ENCODE data around the gene COL3A1.
A peak's percentile ranks its signal among the peaks of the same experiment; 100 is the strongest.

Gene COL3A1

GRCh38 chr2:188974164-188974563, at the start of gene COL3A1:
Gene COL3A1 (plus strand): TSS chr2:188974373. CDS start chr2:188974490, 117 bp downstream.
- intact Hi-C loops (cut with DNase I; ENCODE audit: low total_unique reads) = loop anchor here (10.0 kb wide), 2 partner anchors 79 to 189 kb away; no protein-coding TSS in a partner anchor
- H3K4me3 ChIP-seq = peak within 1 kb of the TSS; percentile 65 to 68
- H3K4me1 ChIP-seq = peaks cover 0 to 41% (median 1%) of the 10 kb centered on the region in 4 donors

GRCh38 chr2:188928643-188929042, 45.5 kb upstream of the COL3A1 start:
- H3K27ac ChIP-seq = no peak overlapping the region
- no peaks in the 10 kb centered on the region for H3K27me3 ChIP-seq
- intact Hi-C loops (cut with DNase I; ENCODE audit: low total_unique reads) = no loop called here
- peaks cover 0 to 14% (median 5%) of the 10 kb centered on the region in 3 donors for H3K9me3 ChIP-seq
- no peak for TF ChIP-seq CTCF (IDR thresholded peaks at IDR 0.05)
- no peak overlapping the region for H3K4me3 ChIP-seq
- no peaks in the 10 kb centered on the region for H3K4me1 ChIP-seq
- DNase-seq = no peak
- H3K36me3 ChIP-seq = no peaks in the 10 kb centered on the region

More at GRCh38 chr2:188974164-188974563, at the start of gene COL3A1:
- Histone ChIP-seq H3K36me3 (no peaks in the 10 kb centered on the region), H3K9me3 (no peaks in the 10 kb centered on the region), H3K27me3 (no peaks in the 10 kb centered on the region), H3K27ac (peak within 1 kb of the TSS; percentile 90)
- peak; percentile 50 to 68 for DNase-seq
- TF ChIP-seq CTCF (IDR thresholded peaks at IDR 0.05) = no peak

GRCh38 chr2:188931361-188931760, 42.8 kb upstream of the COL3A1 start:
- intact Hi-C loops (cut with DNase I; ENCODE audit: low total_unique reads) = no loop called here
- TF ChIP-seq CTCF (IDR thresholded peaks at IDR 0.05) = no peak
- no peak overlapping the region for H3K4me3 ChIP-seq

GRCh38 chr2:188937228-188938220, 36.6 kb upstream of the COL3A1 start:
- Histone ChIP-seq H3K4me1 (peaks cover 0 to 40% (median 10%) of the 10 kb centered on the region in 4 donors), H3K9me3 (no peaks in the 10 kb centered on the region), H3K27me3 (no peaks in the 10 kb centered on the region), H3K27ac (peak overlapping the region; percentile 79), H3K36me3 (no peaks in the 10 kb centered on the region), H3K4me3 (no peak overlapping the region)
- no peak for DNase-seq
- no peak for TF ChIP-seq CTCF (IDR thresholded peaks at IDR 0.05)
- intact Hi-C loops (cut with DNase I; ENCODE audit: low total_unique reads) = no loop called here

More at GRCh38 chr2:188931361-188931760, 42.8 kb upstream of the COL3A1 start:
- Histone ChIP-seq H3K4me1 (no peaks in the 10 kb centered on the region), H3K27ac (no peak overlapping the region), H3K27me3 (no peaks in the 10 kb centered on the region), H3K36me3 (no peaks in the 10 kb centered on the region), H3K9me3 (peaks cover 0 to 14% (median 5%) of the 10 kb centered on the region in 3 donors)
- DNase-seq = no peak

GRCh38 chr2:188940171-188940570, 34.0 kb upstream of the COL3A1 start:
- no peaks in the 10 kb centered on the region for H3K36me3 ChIP-seq
- no peaks in the 10 kb centered on the region for H3K27me3 ChIP-seq
- H3K9me3 ChIP-seq = no peaks in the 10 kb centered on the region
- no peak overlapping the region for H3K4me3 ChIP-seq
- H3K27ac ChIP-seq = peak overlapping the region; percentile 21 to 79
- H3K4me1 ChIP-seq = peaks cover 0 to 40% (median 10%) of the 10 kb centered on the region in 4 donors
- no peak for DNase-seq
- intact Hi-C loops (cut with DNase I; ENCODE audit: low total_unique reads) = no loop called here
- no peak for TF ChIP-seq CTCF (IDR thresholded peaks at IDR 0.05)

Measured in tibial artery (tissue), 4 donors.